Astrocyte (in vitro differentiated cells and primary cell): Measurements from ENCODE around the gene SAP30BP. TPM values are rescaled to one million over a fixed set of nuclear protein-coding genes. Genes with fewer than 3 reads are reported as not detected.

Experiments
- DNase-seq: peaks from one replicate; pipeline ENCODE4 v3.0.0-alpha.2; 2010; ENCODE audit warnings: low read depth
- FAIRE-seq: peaks from 2 replicates; lab custom pipeline; 2011; peaks lifted over from hg19 to GRCh38; lab: Jason Lieb, UNC
- H2AFZ ChIP-seq: 2 replicates; pipeline ENCODE4 v1.6.0; 2012; ENCODE audit warnings: low read depth, low read length, inconsistent platforms
- H3K27ac ChIP-seq: 2 replicates; pipeline ENCODE4 v1.5.1; 2011; ENCODE audit warnings: low read depth, low read length, inconsistent platforms
- H3K27me3 ChIP-seq: 2 replicates; pipeline ENCODE4 v1.6.0; 2011; ENCODE audit warnings: low read length, inconsistent platforms; ENCODE audit not compliant: insufficient read depth
- H3K36me3 ChIP-seq: 2 replicates; pipeline ENCODE4 v1.5.1; 2011; ENCODE audit warnings: low read length, inconsistent platforms; ENCODE audit not compliant: insufficient read depth
- H3K4me1 ChIP-seq: 2 replicates; pipeline ENCODE4 v1.5.1; 2011; ENCODE audit warnings: low read length, inconsistent platforms; ENCODE audit not compliant: insufficient read depth
- H3K4me2 ChIP-seq: 2 replicates; pipeline ENCODE4 v1.6.0; 2012; ENCODE audit warnings: low read length, inconsistent platforms
- H3K4me3 ChIP-seq: 2 replicates; pipeline ENCODE4 v1.5.1; 2011; ENCODE audit warnings: low read depth, mild to moderate bottlenecking, low read length, inconsistent platforms; ENCODE audit not compliant: insufficient read depth
- H3K79me2 ChIP-seq: 2 replicates; pipeline ENCODE4 v1.6.0; 2012; ENCODE audit warnings: mild to moderate bottlenecking, low read length, inconsistent platforms; ENCODE audit not compliant: insufficient read depth
- H3K9ac ChIP-seq: 2 replicates; pipeline ENCODE4 v1.6.0; 2012; ENCODE audit warnings: mild to moderate bottlenecking, low read length, inconsistent platforms
- H3K9me3 ChIP-seq: 2 replicates; pipeline ENCODE4 v1.5.1; 2012; ENCODE audit warnings: low read depth, mild to moderate bottlenecking, low read length, inconsistent platforms; ENCODE audit not compliant: insufficient read depth
- H4K20me1 ChIP-seq: 2 replicates; pipeline ENCODE4 v1.6.0; 2012; ENCODE audit warnings: low read length, inconsistent platforms; ENCODE audit not compliant: insufficient read depth
- H3K27ac Mint-ChIP-seq: one replicate; pipeline ENCODE4 v1.8.0; 2021; ENCODE audit warnings: mild to moderate bottlenecking, mixed read lengths; ENCODE audit not compliant: unreplicated experiment
- H3K27me3 Mint-ChIP-seq: one replicate; pipeline ENCODE4 v1.8.0; 2021; ENCODE audit warnings: low read depth, mixed read lengths; ENCODE audit not compliant: unreplicated experiment
- H3K36me3 Mint-ChIP-seq: one replicate; pipeline ENCODE4 v1.8.0; 2021; ENCODE audit warnings: low read depth, mixed read lengths; ENCODE audit not compliant: unreplicated experiment
- H3K4me1 Mint-ChIP-seq: one replicate; pipeline ENCODE4 v1.8.0; 2021; ENCODE audit warnings: low read depth, mixed read lengths; ENCODE audit not compliant: unreplicated experiment
- H3K4me3 Mint-ChIP-seq: one replicate; pipeline ENCODE4 v1.8.0; 2021; ENCODE audit warnings: mild to moderate bottlenecking, moderate library complexity, mixed read lengths; ENCODE audit not compliant: unreplicated experiment
- H3K9me3 Mint-ChIP-seq: one replicate; pipeline ENCODE4 v1.8.0; 2021; ENCODE audit warnings: mild to moderate bottlenecking, mixed read lengths; ENCODE audit not compliant: unreplicated experiment
- EZH2 ChIP-seq: IDR thresholded peaks from 2 replicates; pipeline ENCODE4 v1.6.1; 2012; ENCODE audit warnings: mild to moderate bottlenecking, low read length, inconsistent platforms; ENCODE audit not compliant: insufficient read depth
- total RNA-seq: library from RNA; stranded (reverse); gene quantifications from 2 replicates; pipeline ENCODE4 v1.2.1, GENCODE V29; 2021
- TF ChIP-seq, protein P1 (sequence below): IDR thresholded peaks from 2 replicates; pipeline ENCODE4 v1.5.1; 2011; ENCODE audit warnings: low read depth, mild to moderate bottlenecking, inconsistent platforms, low read length, moderate library complexity; ENCODE audit not compliant: insufficient read depth

Gene SAP30BP
- total RNA-seq, 1 donor from 2014 or later, result 99.2 TPM

DNA sequence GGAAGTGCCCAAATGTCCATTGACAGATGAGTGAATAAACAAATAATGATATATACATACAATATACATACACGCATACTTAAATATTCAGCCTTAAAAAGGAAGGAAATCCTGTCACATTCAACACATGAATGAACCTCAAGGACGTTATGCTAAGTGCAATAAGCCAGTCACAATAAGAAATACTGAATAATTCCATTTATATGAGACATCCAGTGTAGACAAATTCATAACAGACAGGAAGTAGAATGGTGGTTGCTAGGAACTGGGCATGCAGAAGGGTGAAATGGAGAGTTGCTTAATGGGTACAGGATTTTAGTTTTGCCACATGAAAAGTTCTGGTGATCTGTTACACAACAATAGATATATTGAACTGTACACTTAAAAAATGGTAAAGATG lies 45.3 kb downstream of the SAP30BP start:
- TF ChIP-seq EZH2, result no peak
- TF ChIP-seq, protein P1, sequence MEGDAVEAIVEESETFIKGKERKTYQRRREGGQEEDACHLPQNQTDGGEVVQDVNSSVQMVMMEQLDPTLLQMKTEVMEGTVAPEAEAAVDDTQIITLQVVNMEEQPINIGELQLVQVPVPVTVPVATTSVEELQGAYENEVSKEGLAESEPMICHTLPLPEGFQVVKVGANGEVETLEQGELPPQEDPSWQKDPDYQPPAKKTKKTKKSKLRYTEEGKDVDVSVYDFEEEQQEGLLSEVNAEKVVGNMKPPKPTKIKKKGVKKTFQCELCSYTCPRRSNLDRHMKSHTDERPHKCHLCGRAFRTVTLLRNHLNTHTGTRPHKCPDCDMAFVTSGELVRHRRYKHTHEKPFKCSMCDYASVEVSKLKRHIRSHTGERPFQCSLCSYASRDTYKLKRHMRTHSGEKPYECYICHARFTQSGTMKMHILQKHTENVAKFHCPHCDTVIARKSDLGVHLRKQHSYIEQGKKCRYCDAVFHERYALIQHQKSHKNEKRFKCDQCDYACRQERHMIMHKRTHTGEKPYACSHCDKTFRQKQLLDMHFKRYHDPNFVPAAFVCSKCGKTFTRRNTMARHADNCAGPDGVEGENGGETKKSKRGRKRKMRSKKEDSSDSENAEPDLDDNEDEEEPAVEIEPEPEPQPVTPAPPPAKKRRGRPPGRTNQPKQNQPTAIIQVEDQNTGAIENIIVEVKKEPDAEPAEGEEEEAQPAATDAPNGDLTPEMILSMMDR, result no peak
- Histone ChIP-seq H4K20me1 (no peaks in the 10 kb centered on the region), H3K36me3 (peaks cover 5% of the 10 kb centered on the region), H3K4me2 (no peak overlapping the region), H3K27me3 (no peaks in the 10 kb centered on the region), H3K9ac (no peak overlapping the region), H3K9me3 (no peaks in the 10 kb centered on the region), H2AFZ (no peak overlapping the region), H3K4me3 (no peak overlapping the region), H3K27ac (no peak overlapping the region), H3K79me2 (no peaks in the 10 kb centered on the region), H3K4me1 (peaks cover 2% of the 10 kb centered on the region)
- Mint-ChIP-seq H3K27ac (no peak overlapping the region), H3K4me3 (no peak overlapping the region), H3K4me1 (no peaks in the 10 kb centered on the region), H3K36me3 (peaks cover 8% of the 10 kb centered on the region), H3K9me3 (no peaks in the 10 kb centered on the region), H3K27me3 (no peaks in the 10 kb centered on the region)
- FAIRE-seq, result no peak
- no peak for DNase-seq

GRCh38 chr17:75719732-75720131 lies 52.6 kb downstream of the SAP30BP start:
- Histone ChIP-seq H3K27me3 (peaks cover 19% of the 10 kb centered on the region), H3K27ac (no peak overlapping the region), H3K79me2 (no peaks in the 10 kb centered on the region), H2AFZ (no peak overlapping the region), H3K4me1 (peaks cover 7% of the 10 kb centered on the region), H3K9ac (no peak overlapping the region), H4K20me1 (no peaks in the 10 kb centered on the region), H3K36me3 (no peaks in the 10 kb centered on the region), H3K4me3 (no peak overlapping the region), H3K4me2 (no peak overlapping the region), H3K9me3 (no peaks in the 10 kb centered on the region)
- Mint-ChIP-seq H3K9me3 (no peaks in the 10 kb centered on the region), H3K27ac (no peak overlapping the region), H3K36me3 (peaks cover 2% of the 10 kb centered on the region), H3K4me3 (peak overlapping the region; percentile 34), H3K27me3 (peaks cover 23% of the 10 kb centered on the region), H3K4me1 (no peaks in the 10 kb centered on the region)
- no peak for TF ChIP-seq EZH2
- TF ChIP-seq, protein P1, result no peak
- DNase-seq, result no peak
- FAIRE-seq, result no peak

DNA sequence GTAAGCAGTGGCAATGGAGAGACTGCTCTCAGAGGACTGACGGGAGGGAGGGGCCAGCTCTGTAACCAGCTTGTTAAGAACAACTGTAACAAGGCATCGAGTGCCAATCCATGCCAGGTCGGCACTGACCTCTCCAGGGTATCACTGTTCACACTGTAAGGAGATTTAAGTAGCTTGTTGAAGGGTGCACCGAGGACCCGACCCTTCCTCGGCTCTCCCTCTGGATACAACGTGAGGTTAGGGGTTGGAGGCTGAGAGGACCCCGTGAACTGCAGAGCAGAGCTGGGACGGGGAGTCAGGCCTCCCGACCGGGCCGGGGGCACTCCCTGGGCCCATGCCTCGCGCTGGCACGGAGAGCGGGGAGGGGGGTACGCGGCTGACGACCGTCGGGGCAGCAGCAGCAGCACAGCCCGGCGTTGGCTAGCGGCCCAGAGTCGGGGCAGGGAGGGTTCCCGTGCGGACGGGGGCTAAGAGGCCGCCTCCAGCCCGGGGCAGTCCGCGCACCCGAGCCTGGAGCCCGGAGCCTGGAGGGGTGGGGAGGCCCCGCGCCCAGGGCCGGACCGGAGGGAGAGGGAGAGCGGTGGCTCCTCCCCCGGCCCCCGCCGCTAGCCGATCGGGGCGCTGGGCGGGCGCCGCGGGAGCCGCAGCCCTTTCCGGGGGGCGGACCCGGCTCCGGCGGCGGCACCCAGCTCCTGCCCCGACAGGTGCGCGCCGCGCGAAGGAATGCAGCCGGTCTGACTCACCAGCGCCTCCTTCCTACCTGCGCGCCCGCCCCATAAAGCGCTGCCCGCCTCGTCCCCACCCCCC lies 53.7 kb downstream of the SAP30BP start, which contains the start of gene ITGB4:
Gene ITGB4 (plus strand): TSS at position 804 of the 807 bp plus-strand sequence. CDS start 3,245 bp downstream, outside the sequence.
- FAIRE-seq (no peak), DNase-seq (no peak)
- Mint-ChIP-seq H3K27ac (peak within 1 kb of the TSS; percentile 47), H3K4me3 (peak within 1 kb of the TSS; percentile 66), H3K9me3 (no peaks in the 10 kb centered on the region), H3K36me3 (peaks cover 2% of the 10 kb centered on the region), H3K27me3 (peaks cover 25% of the 10 kb centered on the region), H3K4me1 (no peaks in the 10 kb centered on the region)
- H3K4me3 ChIP-seq, result peak within 1 kb of the TSS; percentile 28
- no peak within 1 kb of the TSS for H3K9ac ChIP-seq
- H3K27ac ChIP-seq, result no peak within 1 kb of the TSS
- TF ChIP-seq, protein P1, result no peak
- TF ChIP-seq EZH2, result peak; percentile 96
- no peaks in the 10 kb centered on the region for H3K79me2 ChIP-seq
- H4K20me1 ChIP-seq, result no peaks in the 10 kb centered on the region
- H3K27me3 ChIP-seq, result peaks cover 19% of the 10 kb centered on the region
- peak within 1 kb of the TSS; percentile 74 for H3K4me2 ChIP-seq
- no peaks in the 10 kb centered on the region for H3K9me3 ChIP-seq
- peaks cover 7% of the 10 kb centered on the region for H3K4me1 ChIP-seq
- H3K36me3 ChIP-seq, result no peaks in the 10 kb centered on the region
- H2AFZ ChIP-seq, result peak within 1 kb of the TSS; percentile 63
